ENCODE measurements around the gene VSX1.

The VSX1 gene
- total RNA-seq, result 0 to 0.24 reads per million in 2 donors

- DNase-seq, result no peak
Measured at GRCh38 chr20:25081730-25082497, at the start of gene VSX1. TSS of gene VSX1 (minus strand) at chr20:25082141. CDS start at chr20:25082096, 45 bp downstream.

DNA sequence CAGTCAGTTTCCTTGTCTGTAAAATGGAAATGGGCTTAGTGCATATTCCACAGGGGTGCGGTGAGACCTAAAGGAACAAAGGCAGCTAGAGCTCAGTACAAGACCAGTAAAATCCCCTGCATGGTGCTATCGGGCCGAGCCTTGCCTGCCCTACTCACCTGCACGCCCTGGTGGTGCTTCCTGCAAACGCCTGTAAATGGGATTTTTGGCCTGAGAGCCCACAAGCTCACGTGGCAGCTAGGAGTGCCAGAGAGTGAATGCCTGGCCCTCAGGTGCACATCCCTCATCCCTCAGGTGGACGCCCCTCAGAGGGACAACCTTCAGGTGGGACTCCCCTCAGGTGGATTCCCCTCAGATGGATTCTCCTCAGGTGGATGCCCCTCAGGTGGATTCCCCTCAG, 48.0 kb upstream of the VSX1 start:
- no peak for DNase-seq

GRCh38 chr20:25129428-25129827, 47.5 kb upstream of the VSX1 start:
- DNase-seq, result no peak

DNA sequence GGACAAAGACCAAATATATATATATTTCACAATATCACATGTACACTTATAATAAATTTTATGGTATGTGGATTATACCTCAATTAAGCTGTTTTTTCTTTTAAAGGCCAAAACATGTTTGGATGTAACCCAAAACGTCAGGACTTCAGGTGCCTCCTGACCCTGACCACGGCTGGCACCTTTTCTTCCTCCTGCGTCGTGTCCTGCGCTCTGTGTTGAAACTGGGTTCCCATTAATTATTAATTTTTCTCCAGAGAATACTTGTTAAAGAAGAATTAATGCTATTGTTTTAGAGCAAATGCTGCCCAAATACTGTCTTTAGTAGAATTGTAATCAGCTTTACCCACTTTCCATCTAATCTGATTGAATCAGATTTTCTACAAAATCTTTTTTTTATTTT, 46.7 kb upstream of the VSX1 start:
- DNase-seq, result no peak

- no peak for DNase-seq
Measured at GRCh38 chr20:25127761-25128537, 46.0 kb upstream of the VSX1 start.

- DNase-seq, result no peak
Measured at GRCh38 chr20:25126204-25127029, 44.5 kb upstream of the VSX1 start.

GRCh38 chr20:25125636-25126035, 43.7 kb upstream of the VSX1 start:
- no peak for DNase-seq

- no peak for DNase-seq
Measured at GRCh38 chr20:25120920-25121319, 39.0 kb upstream of the VSX1 start.

- no peak for DNase-seq
Measured at GRCh38 chr20:25120457-25120856, 38.5 kb upstream of the VSX1 start.

DNA sequence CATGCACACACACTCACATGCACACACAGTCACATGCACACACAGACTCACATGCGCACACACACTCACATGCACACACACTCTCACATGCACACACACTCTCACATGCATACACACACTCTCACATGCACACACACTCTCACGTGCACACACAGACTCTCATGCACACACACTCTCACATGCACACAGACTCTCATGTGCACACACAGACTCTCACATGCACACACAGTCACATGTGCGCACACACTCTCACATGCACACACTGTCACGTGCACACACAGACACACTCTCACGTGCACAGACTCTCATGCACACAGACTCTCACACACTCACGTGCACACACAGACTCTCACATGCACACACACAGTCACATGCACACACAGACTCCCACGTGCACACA, 36.6 kb upstream of the VSX1 start:
- DNase-seq, result no peak

DNA sequence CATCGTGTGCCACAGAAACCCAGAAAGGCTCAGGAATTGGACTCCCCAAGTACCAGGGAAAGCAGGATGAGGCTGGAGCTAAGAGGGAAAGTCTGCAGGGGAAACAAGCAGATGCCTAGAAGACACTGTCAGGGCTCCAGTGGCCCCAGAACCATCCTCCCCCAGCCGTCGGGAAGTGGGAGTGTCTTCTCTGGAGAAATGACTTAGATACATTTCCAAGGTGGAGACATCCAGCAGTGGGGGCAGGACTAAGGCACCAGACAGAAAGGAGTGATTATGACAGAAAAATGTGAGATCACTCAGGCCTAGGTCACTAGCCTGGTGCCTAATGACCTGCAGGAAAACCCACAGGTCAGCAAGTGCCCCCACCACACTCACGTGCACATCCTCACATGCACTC, 36.0 kb upstream of the VSX1 start:
- no peak for DNase-seq

DNA sequence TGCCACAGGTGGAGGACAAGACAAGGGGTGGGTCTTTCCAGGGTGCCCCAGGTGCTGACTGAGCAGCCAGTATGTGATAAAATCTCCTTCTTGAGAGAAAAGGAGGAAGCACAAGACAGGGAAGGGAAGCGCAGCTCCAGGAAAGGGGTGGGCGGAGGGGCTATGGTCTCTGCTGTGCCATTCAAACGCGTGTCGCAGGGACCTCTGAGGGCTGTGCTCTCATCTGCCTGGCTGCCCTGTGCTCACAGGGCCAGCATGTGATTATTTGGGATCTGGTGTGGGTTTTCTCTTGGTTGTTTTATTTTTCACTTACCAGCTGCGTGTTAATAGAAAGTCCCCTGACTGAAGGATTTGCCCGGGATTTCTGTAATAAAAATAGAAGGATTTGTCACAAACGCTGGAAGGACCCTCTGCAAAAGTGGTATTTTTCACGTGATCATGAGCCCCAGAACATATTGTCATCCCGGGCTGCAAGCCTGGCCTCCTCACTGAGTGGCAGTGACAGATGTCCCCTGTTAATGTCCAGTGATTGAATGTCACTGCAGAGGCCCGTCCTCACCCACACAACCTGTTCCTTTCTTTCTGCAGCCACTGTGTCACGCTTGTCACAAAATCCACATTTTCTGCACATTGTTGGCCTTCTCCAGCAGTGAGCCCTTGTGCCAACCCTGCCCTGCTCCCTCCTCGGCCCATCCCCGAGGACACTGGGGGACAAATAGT, 35.0 kb upstream of the VSX1 start:
- no peak for DNase-seq

- no peak for DNase-seq
Measured at GRCh38 chr20:25103526-25103925, 21.6 kb upstream of the VSX1 start.

GRCh38 chr20:25100914-25101313, 19.0 kb upstream of the VSX1 start:
- DNase-seq, result no peak

DNA sequence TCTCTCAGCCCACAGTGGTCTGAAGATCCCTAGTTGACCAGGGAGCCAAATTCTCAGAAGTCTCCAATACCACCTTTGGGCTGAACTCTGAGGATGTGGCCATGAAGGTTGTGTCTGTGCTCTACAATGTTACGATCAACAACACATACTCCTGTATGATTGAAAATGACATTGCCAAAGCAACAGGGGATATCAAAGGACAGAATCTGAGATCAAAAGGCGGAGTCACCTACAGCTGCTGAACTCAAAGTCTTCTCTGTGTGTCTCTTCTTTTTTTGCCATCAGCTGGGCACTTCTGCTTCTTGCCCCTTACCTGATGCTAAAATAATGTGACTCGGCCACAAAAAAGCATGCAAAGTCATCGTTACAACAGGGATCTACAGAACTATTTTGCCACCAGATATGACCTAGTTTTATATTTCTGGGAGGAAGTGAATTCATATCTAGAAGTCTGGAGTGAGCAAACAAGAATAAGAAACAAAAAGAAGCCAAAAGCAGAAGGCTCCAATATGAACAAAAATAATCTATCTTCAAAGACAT, 17.7 kb upstream of the VSX1 start:
- DNase-seq, result no peak

DNA sequence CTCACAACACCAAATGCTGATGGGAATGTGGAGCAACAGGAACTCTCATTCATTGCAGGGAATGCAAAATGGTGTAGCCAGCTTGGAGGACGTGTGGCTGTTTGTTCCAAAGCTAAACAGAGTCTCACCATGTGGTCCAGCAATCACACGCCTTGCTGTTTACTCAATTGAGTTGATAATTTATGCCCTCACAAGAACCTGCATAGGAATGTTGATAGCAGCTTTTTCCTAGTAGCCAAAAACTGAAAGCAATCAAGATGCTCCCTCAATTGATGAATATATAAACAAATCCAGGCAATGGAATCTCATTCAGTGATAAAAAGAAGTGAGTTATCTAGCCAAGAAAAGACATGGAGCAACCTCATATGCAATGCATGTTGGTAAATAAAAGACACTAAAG, 15.6 kb upstream of the VSX1 start:
- no peak for DNase-seq

GRCh38 chr20:25090492-25091429, 8.8 kb upstream of the VSX1 start:
- DNase-seq, result peak; percentile 62

GRCh38 chr20:25089662-25090061, 7.7 kb upstream of the VSX1 start:
- DNase-seq, result no peak

GRCh38 chr20:25089096-25089495, 7.2 kb upstream of the VSX1 start:
- DNase-seq, result no peak

DNA sequence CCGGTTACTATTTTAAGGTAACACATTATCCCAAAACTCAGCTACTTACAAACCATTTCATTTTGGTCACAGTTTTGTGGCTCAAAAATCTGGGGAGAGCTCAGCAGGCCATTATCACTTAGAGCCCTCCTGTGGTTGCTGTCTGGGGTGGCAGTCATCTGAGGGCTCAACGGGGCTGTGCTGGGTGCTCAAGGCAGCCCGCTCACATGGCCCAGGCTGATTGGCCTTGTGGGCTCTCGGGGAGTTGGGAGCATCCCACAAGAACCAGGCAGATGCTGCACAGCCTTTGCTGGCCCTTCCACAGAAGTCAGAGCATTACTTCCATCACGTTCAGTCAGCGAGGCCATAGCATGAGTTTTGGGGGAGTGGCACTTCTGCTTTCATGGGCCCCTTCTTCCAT, 6.3 kb upstream of the VSX1 start:
- DNase-seq, result no peak

Data from T-helper 9 cell (primary cell).